ENCODE results near the gene PNMA1.
"Not testable (repeated sequence)": the region's sequence is repeated elsewhere in the genome, so short reads cannot be mapped to it uniquely, and the experiment has no call there.

Gene PNMA1

DNA sequence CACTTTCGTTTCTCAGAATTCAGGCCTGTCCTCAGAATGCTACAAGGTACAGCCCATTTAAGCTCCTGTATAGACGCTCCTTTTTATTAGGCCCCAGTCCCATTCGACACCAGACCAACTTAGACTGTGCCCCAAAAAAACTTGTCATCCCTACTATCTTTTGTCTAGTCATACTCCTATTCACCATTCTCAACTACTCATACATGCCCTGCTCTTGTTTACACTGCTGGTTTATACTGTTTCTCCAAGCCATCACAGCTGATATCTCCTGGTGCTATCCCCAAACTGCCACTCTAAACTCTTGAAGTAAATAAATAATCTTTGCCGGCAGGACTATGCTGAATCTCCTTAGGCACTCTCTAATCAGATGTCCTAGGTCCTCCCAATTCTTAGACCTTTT, 6.1 kb downstream of the PNMA1 start:
- H4K8ac ChIP-seq (ENCODE audit: low read depth, low read length) = not testable (repeated sequence)

DNA sequence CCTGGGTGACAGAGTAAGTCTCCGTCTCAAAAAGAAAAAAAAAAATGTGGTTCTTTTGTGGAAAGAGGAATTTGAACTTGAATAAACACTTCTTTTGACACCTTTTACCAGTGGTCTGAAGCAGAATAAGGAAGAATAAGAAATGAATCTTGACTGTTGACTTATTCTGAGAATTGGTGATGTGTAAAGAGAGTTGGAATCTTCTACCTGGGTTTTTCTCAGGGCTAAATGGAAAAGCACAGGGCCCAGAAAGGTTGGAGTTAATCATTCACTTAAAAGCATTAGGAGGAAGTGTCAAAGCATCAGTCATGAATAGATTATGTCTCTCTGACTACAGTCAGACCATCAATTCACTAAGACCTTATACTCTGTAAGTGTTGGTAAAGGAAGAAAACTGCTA, 13.9 kb downstream of the PNMA1 start:
- H2BK5ac ChIP-seq (ENCODE audit: low read depth, low read length, poor library complexity) = no peak overlapping the region
- H3K27me3 ChIP-seq (ENCODE audit: insufficient read depth, low read length) = no peaks in the 10 kb centered on the region
- no CpG with 5 or more reads among the region's 1 CpG for WGBS (ENCODE audit: extremely low coverage, insufficient coverage, insufficient read length)

More for the DNA sequence above, 6.1 kb downstream of the PNMA1 start:
- not testable (repeated sequence) for DNase-seq; H3K9ac ChIP-seq (ENCODE audit: low read length); H4K12ac ChIP-seq (ENCODE audit: low read depth, low read length); H3K4ac ChIP-seq (ENCODE audit: low read depth, low read length); H3K36me3 ChIP-seq (ENCODE audit: control insufficient read depth in 1 of 2, insufficient read depth in 2 of 2, low read length in 2 of 2); H2BK12ac ChIP-seq (ENCODE audit: low read length); H3K27me3 ChIP-seq (ENCODE audit: insufficient read depth, low read length); H2BK5ac ChIP-seq (ENCODE audit: low read depth, low read length, poor library complexity); H3K14ac ChIP-seq (ENCODE audit: low read length); H3K18ac ChIP-seq (ENCODE audit: low read length); H4K91ac ChIP-seq (ENCODE audit: low read depth, low read length); H3K4me3 ChIP-seq (ENCODE audit: low read depth, low read length); H2BK120ac ChIP-seq (ENCODE audit: insufficient read depth, low read length, poor library complexity); H3K27ac ChIP-seq (ENCODE audit: low read depth, low read length); H3K9me3 ChIP-seq (ENCODE audit: insufficient read depth, low read depth, low read length); H3K23ac ChIP-seq (ENCODE audit: low read length); H3K79me2 ChIP-seq (ENCODE audit: control insufficient read depth, insufficient read depth, low read length, poor library complexity); H3K79me1 ChIP-seq (ENCODE audit: low read length); H2AFZ ChIP-seq (ENCODE audit: insufficient read depth, low read length, poor library complexity); H2AK5ac ChIP-seq (ENCODE audit: low read length); H3K4me2 ChIP-seq (ENCODE audit: low read length)
- H3K4me1 ChIP-seq (ENCODE audit: control insufficient read depth in 1 of 2, insufficient read depth in 2 of 2, low read length in 2 of 2) = peaks cover 8 to 10% of the 10 kb centered on the region in 2 experiments
- WGBS (ENCODE audit: extremely low coverage, insufficient coverage, insufficient read length) = no CpG with 5 or more reads among the region's 4 CpGs

DNA sequence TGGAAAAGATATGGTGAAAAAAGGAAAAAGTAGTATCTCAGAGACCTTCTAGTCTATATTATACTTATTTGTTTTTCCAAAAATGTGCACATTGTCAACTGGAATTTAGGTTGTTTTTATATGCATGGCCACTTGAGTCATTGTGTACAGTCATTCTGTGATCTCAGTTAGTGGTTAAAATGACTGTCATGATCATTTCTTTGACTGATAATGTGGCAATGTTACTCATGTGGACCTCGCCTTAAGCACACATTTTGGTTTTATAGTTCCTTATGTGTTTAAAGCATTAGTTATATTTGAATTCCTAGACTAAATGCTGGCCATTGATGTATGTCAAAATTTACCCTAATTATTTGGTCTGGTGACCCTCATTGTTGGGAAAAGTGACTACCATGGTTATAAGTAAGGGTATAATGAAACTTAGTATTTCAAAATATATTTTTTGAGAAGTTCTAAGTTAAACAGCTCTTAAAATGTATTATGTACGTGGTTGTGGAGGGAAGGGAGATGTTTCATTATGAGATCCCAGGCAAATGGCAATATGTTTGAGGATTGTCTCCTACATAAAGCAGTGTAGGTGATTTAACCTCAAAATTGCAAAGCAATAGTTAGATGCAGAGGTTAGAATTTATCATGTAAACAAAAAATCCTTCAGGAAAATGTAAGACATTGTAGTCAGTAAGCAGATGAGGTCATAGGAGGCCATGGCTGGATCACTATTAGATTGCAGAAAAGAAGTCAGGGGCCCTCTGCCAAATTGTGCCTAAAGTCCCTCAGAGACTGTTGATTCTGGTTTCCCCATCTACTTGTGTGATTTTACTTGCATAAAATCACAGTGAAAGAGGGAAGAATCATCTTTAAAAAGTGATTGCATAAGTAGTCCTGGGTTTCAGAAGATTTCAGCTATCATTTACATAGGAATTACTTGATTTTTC, 17.5 kb downstream of the PNMA1 start:
- Histone ChIP-seq H4K91ac (ENCODE audit: low read depth, low read length) (no peak overlapping the region), H3K36me3 (ENCODE audit: control insufficient read depth in 1 of 2, insufficient read depth in 2 of 2, low read length in 2 of 2) (no peaks in the 10 kb centered on the region), H3K79me2 (ENCODE audit: control insufficient read depth, insufficient read depth, low read length, poor library complexity) (no peaks in the 10 kb centered on the region), H3K27me3 (ENCODE audit: insufficient read depth, low read length) (no peaks in the 10 kb centered on the region), H2BK120ac (ENCODE audit: insufficient read depth, low read length, poor library complexity) (no peak overlapping the region), H2AK5ac (ENCODE audit: low read length) (no peak overlapping the region), H3K27ac (ENCODE audit: low read depth, low read length) (no peak overlapping the region), H4K12ac (ENCODE audit: low read depth, low read length) (no peak overlapping the region), H3K18ac (ENCODE audit: low read length) (no peak overlapping the region), H3K79me1 (ENCODE audit: low read length) (no peaks in the 10 kb centered on the region), H3K4me3 (ENCODE audit: low read depth, low read length) (no peak overlapping the region), H3K14ac (ENCODE audit: low read length) (no peak overlapping the region), H2BK12ac (ENCODE audit: low read length) (no peak overlapping the region), H4K8ac (ENCODE audit: low read depth, low read length) (no peak overlapping the region), H3K9me3 (ENCODE audit: insufficient read depth, low read depth, low read length) (no peaks in the 10 kb centered on the region), H3K4ac (ENCODE audit: low read depth, low read length) (no peak overlapping the region), H2AFZ (ENCODE audit: insufficient read depth, low read length, poor library complexity) (no peak overlapping the region), H3K23ac (ENCODE audit: low read length) (no peak overlapping the region), H3K4me2 (ENCODE audit: low read length) (no peak overlapping the region), H2BK5ac (ENCODE audit: low read depth, low read length, poor library complexity) (no peak overlapping the region), H3K9ac (ENCODE audit: low read length) (no peak overlapping the region), H3K4me1 (ENCODE audit: control insufficient read depth in 1 of 2, insufficient read depth in 2 of 2, low read length in 2 of 2) (no peaks in the 10 kb centered on the region)
- no peak for DNase-seq
- WGBS (ENCODE audit: extremely low coverage, insufficient coverage, insufficient read length) = no CpG with 5 or more reads among the region's 2 CpGs

More for the DNA sequence above, 13.9 kb downstream of the PNMA1 start:
- Histone ChIP-seq H3K4me1 (ENCODE audit: control insufficient read depth in 1 of 2, insufficient read depth in 2 of 2, low read length in 2 of 2) (no peaks in the 10 kb centered on the region), H3K18ac (ENCODE audit: low read length) (no peak overlapping the region), H2AFZ (ENCODE audit: insufficient read depth, low read length, poor library complexity) (no peak overlapping the region), H3K9ac (ENCODE audit: low read length) (no peak overlapping the region), H3K4me2 (ENCODE audit: low read length) (no peak overlapping the region), H2AK5ac (ENCODE audit: low read length) (no peak overlapping the region), H4K91ac (ENCODE audit: low read depth, low read length) (no peak overlapping the region), H4K12ac (ENCODE audit: low read depth, low read length) (no peak overlapping the region), H3K4me3 (ENCODE audit: low read depth, low read length) (no peak overlapping the region), H3K36me3 (ENCODE audit: control insufficient read depth in 1 of 2, insufficient read depth in 2 of 2, low read length in 2 of 2) (no peaks in the 10 kb centered on the region), H3K23ac (ENCODE audit: low read length) (no peak overlapping the region), H3K79me1 (ENCODE audit: low read length) (no peaks in the 10 kb centered on the region), H3K9me3 (ENCODE audit: insufficient read depth, low read depth, low read length) (no peaks in the 10 kb centered on the region), H4K8ac (ENCODE audit: low read depth, low read length) (no peak overlapping the region), H3K79me2 (ENCODE audit: control insufficient read depth, insufficient read depth, low read length, poor library complexity) (no peaks in the 10 kb centered on the region), H3K14ac (ENCODE audit: low read length) (no peak overlapping the region), H3K27ac (ENCODE audit: low read depth, low read length) (no peak overlapping the region), H3K4ac (ENCODE audit: low read depth, low read length) (no peak overlapping the region), H2BK12ac (ENCODE audit: low read length) (no peak overlapping the region), H2BK120ac (ENCODE audit: insufficient read depth, low read length, poor library complexity) (no peak overlapping the region)
- no peak for DNase-seq

DNA sequence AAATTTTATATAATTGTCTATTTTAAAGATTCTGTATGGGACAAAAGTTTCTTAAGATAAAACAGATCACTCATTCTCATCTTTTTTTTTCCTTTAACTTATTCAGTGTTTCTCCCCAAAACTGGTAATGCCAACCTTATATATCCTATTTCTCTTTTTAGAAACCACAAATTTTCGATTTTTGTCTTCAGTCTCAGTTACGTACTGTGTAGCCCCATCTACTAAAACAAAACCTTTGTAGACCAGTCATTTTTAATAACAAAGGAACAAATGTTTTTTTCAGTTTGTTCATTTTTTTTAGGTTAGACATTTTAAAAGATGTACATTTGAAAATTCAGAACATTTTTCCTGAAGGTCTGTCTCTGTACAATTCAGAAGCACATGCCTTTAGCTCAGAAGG, 18.2 kb downstream of the PNMA1 start:
- no peak overlapping the region for H4K91ac ChIP-seq (ENCODE audit: low read depth, low read length)
- H2BK5ac ChIP-seq (ENCODE audit: low read depth, low read length, poor library complexity) = no peak overlapping the region
- no peaks in the 10 kb centered on the region for H3K36me3 ChIP-seq (ENCODE audit: control insufficient read depth in 1 of 2, insufficient read depth in 2 of 2, low read length in 2 of 2)
- no peak overlapping the region for H4K12ac ChIP-seq (ENCODE audit: low read depth, low read length)
- WGBS (ENCODE audit: extremely low coverage, insufficient coverage, insufficient read length) = no CpG with 5 or more reads among the region's 2 CpGs
- no peak for DNase-seq
- no peaks in the 10 kb centered on the region for H3K27me3 ChIP-seq (ENCODE audit: insufficient read depth, low read length)
- no peak overlapping the region for H3K23ac ChIP-seq (ENCODE audit: low read length)
- no peak overlapping the region for H3K18ac ChIP-seq (ENCODE audit: low read length)
- H3K14ac ChIP-seq (ENCODE audit: low read length) = no peak overlapping the region
- H2BK120ac ChIP-seq (ENCODE audit: insufficient read depth, low read length, poor library complexity) = no peak overlapping the region
- H3K4me2 ChIP-seq (ENCODE audit: low read length) = no peak overlapping the region
- H2AK5ac ChIP-seq (ENCODE audit: low read length) = no peak overlapping the region
- no peak overlapping the region for H3K4me3 ChIP-seq (ENCODE audit: low read depth, low read length)
- no peaks in the 10 kb centered on the region for H3K79me1 ChIP-seq (ENCODE audit: low read length)
- no peaks in the 10 kb centered on the region for H3K9me3 ChIP-seq (ENCODE audit: insufficient read depth, low read depth, low read length)
- H3K79me2 ChIP-seq (ENCODE audit: control insufficient read depth, insufficient read depth, low read length, poor library complexity) = no peaks in the 10 kb centered on the region
- H2BK12ac ChIP-seq (ENCODE audit: low read length) = no peak overlapping the region
- no peak overlapping the region for H3K27ac ChIP-seq (ENCODE audit: low read depth, low read length)
- H4K8ac ChIP-seq (ENCODE audit: low read depth, low read length) = no peak overlapping the region
- no peak overlapping the region for H3K9ac ChIP-seq (ENCODE audit: low read length)
- H3K4ac ChIP-seq (ENCODE audit: low read depth, low read length) = no peak overlapping the region
- no peaks in the 10 kb centered on the region for H3K4me1 ChIP-seq (ENCODE audit: control insufficient read depth in 1 of 2, insufficient read depth in 2 of 2, low read length in 2 of 2)
- H2AFZ ChIP-seq (ENCODE audit: insufficient read depth, low read length, poor library complexity) = no peak overlapping the region
